Uterus (tissue), 4 donors: ENCODE data around the gene MEGF9. TPM values are rescaled to one million over a fixed set of nuclear protein-coding genes. Genes with fewer than 3 reads are reported as not detected.
"Not testable (repeated sequence)": the region's sequence is repeated elsewhere in the genome, so short reads cannot be mapped to it uniquely, and the experiment has no call there.

Source experiments
- DNase-seq, 2 donors: peaks; one replicate each; pipeline ENCODE4 v3.0.0-alpha.2; 2019 to 2020
- H3K27ac ChIP-seq, 2 donors: fragments of 200-600 bp; sonication (generic); 1 replicate in 1 of 2; 2 replicates in 1 of 2; pipeline ENCODE4 v1.5.1; 2016 to 2018
- H3K27me3 ChIP-seq, 2 donors: fragments of 200-600 bp; sonication (generic); one replicate each; pipeline ENCODE4 v1.5.1; 2018 to 2019; ENCODE audit warnings: control low read depth in 1 of 2
- H3K36me3 ChIP-seq, 2 donors: fragments of 200-600 bp; sonication (generic); one replicate each; pipeline ENCODE4 v1.5.1; 2019; ENCODE audit warnings: control low read depth in 1 of 2
- H3K4me1 ChIP-seq, 2 donors: fragments of 200-600 bp; sonication (generic); one replicate each; pipeline ENCODE4 v1.5.1; 2018 to 2019; ENCODE audit warnings: control low read depth in 1 of 2
- H3K4me3 ChIP-seq, 2 donors: fragments of 200-600 bp; sonication (generic); 1 replicate in 1 of 2; 2 replicates in 1 of 2; pipeline ENCODE4 v1.5.1; 2018 to 2019; ENCODE audit warnings: mild to moderate bottlenecking in 1 of 2
- H3K9me3 ChIP-seq, 2 donors: fragments of 200-600 bp; sonication (generic); one replicate each; pipeline ENCODE4 v1.5.1; 2019; ENCODE audit warnings: control low read depth in 1 of 2
- POLR2A ChIP-seq, 2 donors: fragments of 450-650 bp; IDR thresholded peaks; one replicate each; pipeline ENCODE4 v1.6.1; 2016; ENCODE audit warnings: antibody characterized with exemption in 2 of 2, mild to moderate bottlenecking in 1 of 2, moderate library complexity in 1 of 2
- intact Hi-C: fragments of 100-400 bp; cut with DNase I; formaldehyde crosslinking; loops from one replicate; pipeline ENCODE4 v1.15.1; 2023; ENCODE audit warnings: low total_unique reads
- total RNA-seq, 4 donors: library from RNA; depleted of rRNA in 3 of 4; stranded (reverse); fragments of >200 nt in 3 of 4; gene quantifications; one replicate each; pipeline versions ENCODE4 v1.1.0 to v1.2.4, GENCODE V29; 2014 to 2023
- TF ChIP-seq, protein P1 (sequence below), 4 experiments: fragments of 200-600 bp in 2 of 4; fragments of 450-650 bp in 2 of 4; sonication (generic) in 2 of 4; IDR thresholded peaks; one replicate each; pipeline ENCODE4 v1.5.1; 2016 to 2019; ENCODE audit warnings: antibody characterized with exemption in 4 of 4, mild to moderate bottlenecking in 2 of 4, moderate library complexity in 1 of 4
- donor health status: DM: yes; HTN: yes; CAD: no.

The MEGF9 gene
- total RNA-seq, 4 donors from 2014 or later, result 6.1 to 16.2 (median 13.1) TPM

GRCh38 chr9:120630333-120630732, 83.9 kb downstream of the MEGF9 start:
- DNase-seq, result no peak
- intact Hi-C loops, result no loop called here
- Histone ChIP-seq H3K9me3 (no peaks in the 10 kb centered on the region), H3K27me3 (no peaks in the 10 kb centered on the region), H3K4me1 (no peaks in the 10 kb centered on the region), H3K4me3 (no peak overlapping the region), H3K27ac (no peak overlapping the region), H3K36me3 (no peaks in the 10 kb centered on the region)
- TF ChIP-seq, protein P1, sequence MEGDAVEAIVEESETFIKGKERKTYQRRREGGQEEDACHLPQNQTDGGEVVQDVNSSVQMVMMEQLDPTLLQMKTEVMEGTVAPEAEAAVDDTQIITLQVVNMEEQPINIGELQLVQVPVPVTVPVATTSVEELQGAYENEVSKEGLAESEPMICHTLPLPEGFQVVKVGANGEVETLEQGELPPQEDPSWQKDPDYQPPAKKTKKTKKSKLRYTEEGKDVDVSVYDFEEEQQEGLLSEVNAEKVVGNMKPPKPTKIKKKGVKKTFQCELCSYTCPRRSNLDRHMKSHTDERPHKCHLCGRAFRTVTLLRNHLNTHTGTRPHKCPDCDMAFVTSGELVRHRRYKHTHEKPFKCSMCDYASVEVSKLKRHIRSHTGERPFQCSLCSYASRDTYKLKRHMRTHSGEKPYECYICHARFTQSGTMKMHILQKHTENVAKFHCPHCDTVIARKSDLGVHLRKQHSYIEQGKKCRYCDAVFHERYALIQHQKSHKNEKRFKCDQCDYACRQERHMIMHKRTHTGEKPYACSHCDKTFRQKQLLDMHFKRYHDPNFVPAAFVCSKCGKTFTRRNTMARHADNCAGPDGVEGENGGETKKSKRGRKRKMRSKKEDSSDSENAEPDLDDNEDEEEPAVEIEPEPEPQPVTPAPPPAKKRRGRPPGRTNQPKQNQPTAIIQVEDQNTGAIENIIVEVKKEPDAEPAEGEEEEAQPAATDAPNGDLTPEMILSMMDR (IDR thresholded peaks at IDR 0.05), result no peak

- not testable (repeated sequence) for H3K27ac ChIP-seq, H3K4me1 ChIP-seq
Measured at GRCh38 chr9:120628925-120629497, 85.3 kb downstream of the MEGF9 start.

DNA sequence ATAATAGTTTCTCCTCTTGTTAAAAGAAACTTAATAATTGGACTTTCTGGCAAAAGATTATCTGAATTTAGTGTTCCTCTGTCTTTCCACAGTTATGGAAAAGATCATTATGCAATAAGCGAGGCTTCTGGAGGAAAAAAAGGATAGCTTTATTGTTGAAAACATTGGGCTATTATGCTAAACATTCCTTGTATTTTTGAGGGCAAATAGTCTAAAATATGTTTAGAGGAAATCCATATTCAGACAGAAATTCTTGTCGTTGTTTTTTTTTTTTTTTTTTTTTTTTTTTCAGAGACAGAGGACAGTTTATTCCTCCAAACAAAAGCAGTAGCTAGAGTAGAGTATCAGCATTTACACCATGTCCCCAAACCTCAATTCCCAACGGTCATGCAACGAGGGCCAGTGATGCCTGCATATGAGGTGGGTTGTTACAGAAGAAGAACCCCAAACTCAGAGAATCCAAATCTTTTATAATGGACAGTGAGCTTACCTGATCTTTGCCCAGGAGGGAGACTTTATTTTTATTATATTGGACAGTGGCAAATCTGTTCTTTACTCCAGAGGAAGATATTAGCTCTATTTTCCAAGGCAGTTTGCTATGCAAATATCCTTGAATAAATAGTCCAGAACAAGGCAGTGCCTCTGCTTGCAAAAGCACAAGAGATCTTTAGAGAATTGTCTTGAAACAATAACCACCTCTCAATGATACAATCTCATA, 85.9 kb downstream of the MEGF9 start:
- H3K4me1 ChIP-seq, result no peaks in the 10 kb centered on the region
- H3K27ac ChIP-seq, result no peak overlapping the region
- no peaks in the 10 kb centered on the region for H3K9me3 ChIP-seq
- H3K36me3 ChIP-seq, result no peaks in the 10 kb centered on the region
- DNase-seq, result no peak
- H3K27me3 ChIP-seq, result no peaks in the 10 kb centered on the region
- no peak for TF ChIP-seq POLR2A (IDR thresholded peaks at IDR 0.05)
- TF ChIP-seq, protein P1 (IDR thresholded peaks at IDR 0.05), result no peak
- intact Hi-C loops, result no loop called here
- no peak overlapping the region for H3K4me3 ChIP-seq

More at GRCh38 chr9:120628925-120629497, 85.3 kb downstream of the MEGF9 start:
- H3K36me3 ChIP-seq, H3K9me3 ChIP-seq, intact Hi-C loops, H3K27me3 ChIP-seq, H3K4me3 ChIP-seq, DNase-seq: not testable (repeated sequence)

DNA sequence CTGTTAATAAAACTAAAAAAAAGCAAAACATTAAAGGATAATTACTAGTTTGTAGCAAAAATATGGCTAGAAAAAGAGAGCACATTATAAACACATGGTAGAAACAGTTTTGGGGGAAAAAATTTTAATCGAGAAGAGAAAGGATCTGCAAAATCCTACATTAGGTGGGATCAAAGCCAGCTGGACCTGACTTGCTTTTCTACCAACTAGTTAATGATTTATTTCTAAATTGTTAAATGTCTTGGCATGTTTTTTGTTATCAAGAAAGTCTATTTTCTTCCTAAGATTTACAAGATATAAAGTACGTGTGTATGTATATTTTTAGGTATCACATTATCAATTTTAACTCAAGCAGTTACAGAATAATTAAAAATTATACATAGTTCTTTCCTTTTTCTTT, 87.2 kb downstream of the MEGF9 start:
- Histone ChIP-seq H3K27ac (no peak overlapping the region), H3K27me3 (no peaks in the 10 kb centered on the region), H3K4me3 (no peak overlapping the region), H3K36me3 (no peaks in the 10 kb centered on the region), H3K9me3 (no peaks in the 10 kb centered on the region), H3K4me1 (no peaks in the 10 kb centered on the region)
- intact Hi-C loops, result no loop called here
- TF ChIP-seq, protein P1 (IDR thresholded peaks at IDR 0.05), result no peak
- no peak for TF ChIP-seq POLR2A (IDR thresholded peaks at IDR 0.05)
- no peak for DNase-seq

GRCh38 chr9:120626512-120626911, 87.8 kb downstream of the MEGF9 start:
- H3K4me3 ChIP-seq, result no peak overlapping the region
- no peaks in the 10 kb centered on the region for H3K9me3 ChIP-seq
- no peak for DNase-seq
- H3K27ac ChIP-seq, result no peak overlapping the region
- H3K27me3 ChIP-seq, result no peaks in the 10 kb centered on the region
- TF ChIP-seq, protein P1 (IDR thresholded peaks at IDR 0.05), result no peak
- no peak for TF ChIP-seq POLR2A (IDR thresholded peaks at IDR 0.05)
- no peaks in the 10 kb centered on the region for H3K36me3 ChIP-seq
- no peaks in the 10 kb centered on the region for H3K4me1 ChIP-seq
- intact Hi-C loops, result no loop called here
